K562 (cell line): Measurements from ENCODE around the gene ILKAP. TPM values are rescaled to one million over a fixed set of nuclear protein-coding genes. Genes with fewer than 3 reads are reported as not detected.

ENCODE experiments used
- ATAC-seq: fragments of 200-7000 bp; cut with Tn5 transposase; 3 replicates; pipeline ENCODE4 v1.9.1; 2020; ENCODE audit warnings: moderate library complexity
- BruUV-seq: library from RNA; stranded (reverse); fragments of 400-500 nt; replicated peaks from 2 replicates; lab custom pipeline; 2021; lab: Mats Ljungman, UMichigan
- CTCF ChIA-PET: fragments of 300-600 bp; formaldehyde crosslinking; extraction: SDS; loops from one replicate; lab custom pipeline; 2021; ENCODE audit warnings: low intra/inter-chr PET ratio; lab: Yijun Ruan, JAX
- POLR2A ChIA-PET: fragments of 300-600, 350-650 bp; sonication (Branson Sonifier 250); formaldehyde crosslinking; extraction: SDS; loops from one replicate; lab custom pipeline; 2021; ENCODE audit warnings: antibody characterized with exemption, inconsistent platforms; lab: Yijun Ruan, JAX
- DNase-seq, 4 experiments: peaks; one replicate each; pipeline versions ENCODE4 v3.0.0 to v3.0.0-alpha.2; 2011 to 2018; ENCODE audit warnings: low spot score in 3 of 4, mixed read lengths in 3 of 4; ENCODE audit errors: extremely low read depth in 1 of 4
- FAIRE-seq: peaks from 2 replicates; lab custom pipeline; 2011; peaks lifted over from hg19 to GRCh38; lab: Jason Lieb, UNC
- H2AFZ ChIP-seq: 2 replicates; pipeline ENCODE4 v1.6.0; 2011; ENCODE audit warnings: low read depth, low read length, control low read depth, inconsistent platforms
- H3K27ac ChIP-seq: fragments of 200-600 bp; 3 replicates; pipeline ENCODE4 v1.8.0; 2011; ENCODE audit warnings: low read depth, mild to moderate bottlenecking, control low read depth, inconsistent platforms, low read length, moderate library complexity, mixed read lengths; ENCODE audit errors: extremely low read depth
- H3K27me3 ChIP-seq, 2 experiments: fragments of 300-600 bp in 1 of 2; 2 replicates in 1 of 2; 3 replicates in 1 of 2; pipeline versions ENCODE4 v1.6.0 to v1.8.0; 2011; ENCODE audit warnings: inconsistent platforms in 2 of 2, low read length in 2 of 2, mild to moderate bottlenecking in 1 of 2, mixed read lengths in 1 of 2, moderate library complexity in 1 of 2; ENCODE audit not compliant: control insufficient read depth in 2 of 2, insufficient read depth in 2 of 2
- H3K36me3 ChIP-seq: fragments of 300-600 bp; 3 replicates; pipeline ENCODE4 v1.8.0; 2011; ENCODE audit warnings: mild to moderate bottlenecking, low read length, inconsistent platforms; ENCODE audit not compliant: control insufficient read depth, insufficient read depth
- H3K4me1 ChIP-seq, 2 experiments: fragments of 200-600 bp in 1 of 2; replicated peaks in 1 of 2; 2 replicates in 1 of 2; 3 replicates in 1 of 2; pipeline versions ENCODE4 v1.5.1 to v1.8.0; 2011; ENCODE audit warnings: inconsistent platforms in 2 of 2, low read length in 2 of 2, mild to moderate bottlenecking in 1 of 2, mixed read lengths in 1 of 2, moderate library complexity in 1 of 2; ENCODE audit not compliant: control insufficient read depth in 2 of 2, insufficient read depth in 2 of 2
- H3K4me2 ChIP-seq: 2 replicates; pipeline ENCODE4 v1.6.1; 2011; ENCODE audit warnings: low read length, control low read depth, inconsistent platforms, mixed read lengths; ENCODE audit not compliant: insufficient read depth
- H3K4me3 ChIP-seq: fragments of 200-600 bp; sonication (generic), shearing (Covaris generic); 2 replicates; pipeline ENCODE4 v1.5.1; 2016; ENCODE audit warnings: control low read depth, inconsistent platforms
- H3K79me2 ChIP-seq: fragments of 200-600 bp; 3 replicates; pipeline ENCODE4 v1.8.0; 2011; ENCODE audit warnings: low read length, inconsistent platforms; ENCODE audit not compliant: control insufficient read depth, insufficient read depth
- H3K9ac ChIP-seq, 2 experiments: 2 replicates each; pipeline versions ENCODE4 v1.6.0 to v1.6.1; 2011; ENCODE audit warnings: low read depth in 2 of 2, low read length in 2 of 2, control low read depth in 1 of 2, inconsistent platforms in 1 of 2, mild to moderate bottlenecking in 1 of 2, mixed read lengths in 1 of 2; ENCODE audit not compliant: insufficient read depth in 1 of 2
- H3K9me1 ChIP-seq: one replicate; pipeline ENCODE4 v1.6.0; 2011; ENCODE audit warnings: inconsistent platforms, mild to moderate bottlenecking, low read length, moderate library complexity; ENCODE audit not compliant: control insufficient read depth, insufficient read depth
- H3K9me3 ChIP-seq: replicated peaks from 2 replicates; pipeline ENCODE4 v1.5.1; 2011; ENCODE audit warnings: low read depth, low read length, inconsistent platforms; ENCODE audit not compliant: control insufficient read depth, insufficient read depth
- H4K20me1 ChIP-seq: replicated peaks from 2 replicates; pipeline ENCODE4 v1.6.1; 2011; ENCODE audit warnings: low read length, inconsistent platforms, mixed read lengths; ENCODE audit not compliant: control insufficient read depth, insufficient read depth
- CCAR2 ChIP-seq: fragments of 200-400 bp; formaldehyde crosslinking; IDR thresholded peaks from 2 replicates; pipeline ENCODE4 v1.6.1; 2017; ENCODE audit warnings: mild to moderate bottlenecking, low read depth, low read length
- CHCHD3 ChIP-seq: fragments of 250-450 bp; sonication (Bioruptor Pico); IDR thresholded peaks from 2 replicates; pipeline ENCODE4 v2.1.2; 2022; ENCODE audit warnings: mild to moderate bottlenecking
- HDAC2 ChIP-seq: fragments of 450-650 bp; IDR thresholded peaks from 2 replicates; pipeline ENCODE4 v1.6.1; 2016; ENCODE audit warnings: mild to moderate bottlenecking
- NFIC ChIP-seq: fragments of 450-650 bp; IDR thresholded peaks from 2 replicates; pipeline ENCODE4 v1.6.1; 2017; ENCODE audit warnings: mild to moderate bottlenecking, inconsistent platforms
- NFRKB ChIP-seq: fragments of 450-650 bp; IDR thresholded peaks from 2 replicates; pipeline ENCODE4 v1.6.1; 2016; ENCODE audit warnings: low read depth
- STAT5A ChIP-seq: IDR thresholded peaks from 2 replicates; pipeline ENCODE4 v1.6.1; 2012; ENCODE audit warnings: low read length, inconsistent platforms, borderline replicate concordance
- TCF7 ChIP-seq: sonication (generic); IDR thresholded peaks from 2 replicates; pipeline ENCODE4 v1.6.1; 2016; ENCODE audit warnings: antibody characterized with exemption, borderline replicate concordance
- TRIM24 ChIP-seq, 2 experiments: fragments of 450-650 bp; IDR thresholded peaks; 2 replicates each; pipeline ENCODE4 v1.6.1; 2016
- U2AF2 ChIP-seq: fragments of 200-400 bp; formaldehyde crosslinking; optimal IDR thresholded peaks from 2 replicates; pipeline ENCODE3; 2017; ENCODE audit warnings: low read depth, mild to moderate bottlenecking, low read length
- ZNF347 ChIP-seq: fragments of 450-650 bp; formaldehyde crosslinking; IDR thresholded peaks from 2 replicates; pipeline ENCODE4 v1.4.0; 2020; ENCODE audit warnings: low read depth, mild to moderate bottlenecking, moderate library complexity
- WGBS: fragments of 100-300 bp; shearing (Covaris generic); methylation state at CpG from one replicate; pipeline ENCODE4 v1.1.6; 2016; ENCODE audit warnings: low coverage, mixed read lengths; ENCODE audit not compliant: insufficient coverage; ENCODE audit errors: missing lambda C conversion rate; 5-methylcytosine and 5-hydroxymethylcytosine counted together
- in situ Hi-C: fragments of 300-500 bp; cut with MboI; formaldehyde crosslinking; loops from 4 replicates; pipeline ENCODE4 v1.15.0; 2018; ENCODE audit warnings: inconsistent platforms, mixed read lengths
- intact Hi-C: fragments of 100-400 bp; cut with micrococcal nuclease; formaldehyde crosslinking; loops from 2 replicates; pipeline ENCODE4 v1.14.2; 2022
- polyA plus RNA-seq, 8 experiments: library from polyadenylated mRNA; depleted of rRNA in 4 of 8; stranded (reverse) in 5 of 8; unstranded in 3 of 8; fragments of >200 nt; fragmentation: Nextera tagmentation in 2 of 8; fragmentation: Illumina TruSeq in 1 of 8; extraction: Ambion mirVana in 2 of 8; extraction: Trizol in 1 of 8; gene quantifications; 2 replicates each; pipeline versions ENCODE4 v1.2.1 to v1.2.3, GENCODE V29; 2011 to 2014; ENCODE audit warnings: inconsistent platforms in 1 of 8, missing spikeins in 1 of 8
- total RNA-seq, 7 experiments: library from RNA; depleted of rRNA in 6 of 7; stranded (reverse); fragments of >200 nt in 6 of 7; fragmentation: Illumina TruSeq in 2 of 7; extraction: Trizol in 2 of 7; gene quantifications; 2 replicates each; pipeline versions ENCODE4 v1.2.1 to v1.2.3, GENCODE V29; 2011 to 2021; ENCODE audit warnings: low replicate concordance in 1 of 7
- TF ChIP-seq, protein P1 (sequence below): fragments of 450-650 bp; IDR thresholded peaks from one replicate; pipeline ENCODE4 v1.6.1; 2018; ENCODE audit warnings: mild to moderate bottlenecking, moderate library complexity; ENCODE audit not compliant: partially characterized antibody
- TF ChIP-seq, protein P2 (sequence below): IDR thresholded peaks from 2 replicates; pipeline ENCODE4 v1.6.1; 2011; ENCODE audit warnings: borderline replicate concordance, low read depth, mild to moderate bottlenecking, moderate library complexity, low read length; ENCODE audit not compliant: insufficient read depth, poor library complexity, severe bottlenecking
- TF ChIP-seq, protein P3 (sequence below): fragments of 450-650 bp; IDR thresholded peaks from 2 replicates; pipeline ENCODE4 v1.7.1; 2018; ENCODE audit warnings: mild to moderate bottlenecking, low read depth; ENCODE audit not compliant: partially characterized antibody

ILKAP gene
- total and polyA plus RNA-seq, 9 of the 15 experiments (the other 6 are each of a cell fraction or from before 2014, with no cell fraction given) = 3.1 to 43.9 (median 20.7) TPM

DNA sequence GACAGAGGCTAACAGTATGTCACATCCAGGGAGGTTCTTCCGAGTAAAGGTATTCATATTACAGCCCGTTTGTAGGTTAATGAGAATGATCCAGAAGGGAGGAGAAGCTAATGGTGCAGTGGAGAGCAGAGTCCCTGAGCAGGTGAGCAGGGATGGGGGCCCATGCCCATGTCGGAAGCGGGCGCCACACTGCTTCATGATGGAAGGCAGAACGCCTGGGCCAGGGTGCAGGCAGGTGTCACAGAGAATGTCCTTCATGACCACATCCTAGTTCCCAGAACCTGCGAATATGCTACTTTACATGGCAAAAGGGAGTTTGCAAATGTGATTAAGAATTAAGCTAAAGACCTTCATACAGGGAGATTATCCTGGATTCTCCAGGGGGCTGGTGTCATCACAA, 32.4 kb upstream of the ILKAP start:
- ATAC-seq = no peak
- peaks cover 29% of the 10 kb centered on the region for H3K79me2 ChIP-seq
- H3K9ac ChIP-seq = no peak overlapping the region; a peak in 1 of 4 replicates
- WGBS = 83% methylated on average over 6 of the region's 7 CpGs
- peaks cover 5% of the 10 kb centered on the region; the same call in 2 of the 3 replicates for H3K36me3 ChIP-seq
- TF ChIP-seq, protein P1, sequence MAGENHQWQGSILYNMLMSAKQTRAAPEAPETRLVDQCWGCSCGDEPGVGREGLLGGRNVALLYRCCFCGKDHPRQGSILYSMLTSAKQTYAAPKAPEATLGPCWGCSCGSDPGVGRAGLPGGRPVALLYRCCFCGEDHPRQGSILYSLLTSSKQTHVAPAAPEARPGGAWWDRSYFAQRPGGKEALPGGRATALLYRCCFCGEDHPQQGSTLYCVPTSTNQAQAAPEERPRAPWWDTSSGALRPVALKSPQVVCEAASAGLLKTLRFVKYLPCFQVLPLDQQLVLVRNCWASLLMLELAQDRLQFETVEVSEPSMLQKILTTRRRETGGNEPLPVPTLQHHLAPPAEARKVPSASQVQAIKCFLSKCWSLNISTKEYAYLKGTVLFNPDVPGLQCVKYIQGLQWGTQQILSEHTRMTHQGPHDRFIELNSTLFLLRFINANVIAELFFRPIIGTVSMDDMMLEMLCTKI = no peak
- TF ChIP-seq CHCHD3 (CRISPR knock-in tag) (no peak), NFRKB (no peak), TRIM24 (IDR thresholded peaks at IDR 0.05) (no peak), TCF7 (no peak), HDAC2 (no peak), STAT5A (no peak), U2AF2 (no peak), ZNF347 (CRISPR knock-in tag) (no peak), CCAR2 (no peak), NFIC (no peak)
- TF ChIP-seq, protein P2, sequence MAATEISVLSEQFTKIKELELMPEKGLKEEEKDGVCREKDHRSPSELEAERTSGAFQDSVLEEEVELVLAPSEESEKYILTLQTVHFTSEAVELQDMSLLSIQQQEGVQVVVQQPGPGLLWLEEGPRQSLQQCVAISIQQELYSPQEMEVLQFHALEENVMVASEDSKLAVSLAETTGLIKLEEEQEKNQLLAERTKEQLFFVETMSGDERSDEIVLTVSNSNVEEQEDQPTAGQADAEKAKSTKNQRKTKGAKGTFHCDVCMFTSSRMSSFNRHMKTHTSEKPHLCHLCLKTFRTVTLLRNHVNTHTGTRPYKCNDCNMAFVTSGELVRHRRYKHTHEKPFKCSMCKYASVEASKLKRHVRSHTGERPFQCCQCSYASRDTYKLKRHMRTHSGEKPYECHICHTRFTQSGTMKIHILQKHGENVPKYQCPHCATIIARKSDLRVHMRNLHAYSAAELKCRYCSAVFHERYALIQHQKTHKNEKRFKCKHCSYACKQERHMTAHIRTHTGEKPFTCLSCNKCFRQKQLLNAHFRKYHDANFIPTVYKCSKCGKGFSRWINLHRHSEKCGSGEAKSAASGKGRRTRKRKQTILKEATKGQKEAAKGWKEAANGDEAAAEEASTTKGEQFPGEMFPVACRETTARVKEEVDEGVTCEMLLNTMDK = no peak
- TF ChIP-seq, protein P3, sequence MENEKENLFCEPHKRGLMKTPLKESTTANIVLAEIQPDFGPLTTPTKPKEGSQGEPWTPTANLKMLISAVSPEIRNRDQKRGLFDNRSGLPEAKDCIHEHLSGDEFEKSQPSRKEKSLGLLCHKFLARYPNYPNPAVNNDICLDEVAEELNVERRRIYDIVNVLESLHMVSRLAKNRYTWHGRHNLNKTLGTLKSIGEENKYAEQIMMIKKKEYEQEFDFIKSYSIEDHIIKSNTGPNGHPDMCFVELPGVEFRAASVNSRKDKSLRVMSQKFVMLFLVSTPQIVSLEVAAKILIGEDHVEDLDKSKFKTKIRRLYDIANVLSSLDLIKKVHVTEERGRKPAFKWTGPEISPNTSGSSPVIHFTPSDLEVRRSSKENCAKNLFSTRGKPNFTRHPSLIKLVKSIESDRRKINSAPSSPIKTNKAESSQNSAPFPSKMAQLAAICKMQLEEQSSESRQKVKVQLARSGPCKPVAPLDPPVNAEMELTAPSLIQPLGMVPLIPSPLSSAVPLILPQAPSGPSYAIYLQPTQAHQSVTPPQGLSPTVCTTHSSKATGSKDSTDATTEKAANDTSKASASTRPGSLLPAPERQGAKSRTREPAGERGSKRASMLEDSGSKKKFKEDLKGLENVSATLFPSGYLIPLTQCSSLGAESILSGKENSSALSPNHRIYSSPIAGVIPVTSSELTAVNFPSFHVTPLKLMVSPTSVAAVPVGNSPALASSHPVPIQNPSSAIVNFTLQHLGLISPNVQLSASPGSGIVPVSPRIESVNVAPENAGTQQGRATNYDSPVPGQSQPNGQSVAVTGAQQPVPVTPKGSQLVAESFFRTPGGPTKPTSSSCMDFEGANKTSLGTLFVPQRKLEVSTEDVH = no peak
- no peaks in the 10 kb centered on the region for H3K27me3 ChIP-seq
- BruUV-seq = no TSS peak
- H3K4me2 ChIP-seq = no peak overlapping the region
- no peaks in the 10 kb centered on the region for H3K9me1 ChIP-seq
- H4K20me1 ChIP-seq = no peaks in the 10 kb centered on the region
- CTCF ChIA-PET = no interaction called here
- in situ Hi-C loops (no loop called here), intact Hi-C loops (loop anchor here (5.0 kb wide), 1 partner anchor 69 kb away; no protein-coding TSS in a partner anchor)
- no peak overlapping the region for H3K4me3 ChIP-seq
- H3K9me3 ChIP-seq = no peaks in the 10 kb centered on the region
- POLR2A ChIA-PET = interaction anchor here (0.7 to 2.0 kb wide), 4 partner anchors 34 to 394 kb away, joined by 3 to 6 read pairs (median 4); no protein-coding TSS in a partner anchor
- H3K27ac ChIP-seq = no peak overlapping the region
- H2AFZ ChIP-seq = no peak overlapping the region
- no peak for DNase-seq
- FAIRE-seq = no peak
- H3K4me1 ChIP-seq = peaks cover 26 to 60% of the 10 kb centered on the region in 2 experiments
